MCF 10A (cell line): ENCODE data around the gene ODC1. TPM values are rescaled to one million over a fixed set of nuclear protein-coding genes. Genes with fewer than 3 reads are reported as not detected.

Experiments
- BruUV-seq: library from RNA; stranded (reverse); fragments of 400-500 nt; replicated peaks from 2 replicates; lab custom pipeline; 2021; lab: Mats Ljungman, UMichigan
- CTCF ChIA-PET: fragments of 300-600 bp; sonication (Branson Sonifier 250); formaldehyde crosslinking; extraction: SDS; loops from one replicate; lab custom pipeline; 2021; ENCODE audit warnings: antibody characterized with exemption, inconsistent platforms; lab: Yijun Ruan, JAX
- POLR2A ChIA-PET: fragments of 300-600, 350-650 bp; sonication (Branson Sonifier 250); formaldehyde crosslinking; extraction: SDS; loops from one replicate; lab custom pipeline; 2020; ENCODE audit warnings: antibody characterized with exemption, inconsistent platforms; lab: Yijun Ruan, JAX
- DNase-seq: peaks from one replicate; pipeline ENCODE4 v3.0.0-alpha.2; 2018; ENCODE audit not compliant: unreplicated experiment
- H3K27ac Mint-ChIP-seq: one replicate; pipeline ENCODE4 v1.8.0; 2022; ENCODE audit warnings: mild to moderate bottlenecking, low read depth, mixed read lengths; ENCODE audit not compliant: unreplicated experiment
- H3K27me3 Mint-ChIP-seq: one replicate; pipeline ENCODE4 v1.8.0; 2022; ENCODE audit warnings: mixed read lengths; ENCODE audit not compliant: insufficient read depth, unreplicated experiment
- H3K36me3 Mint-ChIP-seq: one replicate; pipeline ENCODE4 v1.8.0; 2022; ENCODE audit warnings: mild to moderate bottlenecking, moderate library complexity, mixed read lengths; ENCODE audit not compliant: insufficient read depth, unreplicated experiment
- H3K4me1 Mint-ChIP-seq: one replicate; pipeline ENCODE4 v1.8.0; 2022; ENCODE audit warnings: mixed read lengths; ENCODE audit not compliant: insufficient read depth, unreplicated experiment
- H3K4me3 Mint-ChIP-seq: one replicate; pipeline ENCODE4 v1.8.0; 2022; ENCODE audit warnings: mild to moderate bottlenecking, moderate library complexity, mixed read lengths; ENCODE audit not compliant: unreplicated experiment
- H3K9me3 Mint-ChIP-seq: one replicate; pipeline ENCODE4 v1.8.0; 2022; ENCODE audit warnings: mixed read lengths; ENCODE audit not compliant: unreplicated experiment
- intact Hi-C: fragments of 100-400 bp; cut with micrococcal nuclease; formaldehyde crosslinking; loops from 2 replicates; pipeline ENCODE4 v1.14.1; 2022
- total RNA-seq: library from RNA; stranded (reverse); gene quantifications from 2 replicates; pipeline ENCODE4 v1.2.3, GENCODE V29; 2022
- TF ChIP-seq, protein P1 (sequence below): fragments of 200-600 bp; IDR thresholded peaks from one replicate; pipeline ENCODE4 v1.8.0; 2022; ENCODE audit warnings: antibody characterized with exemption, mild to moderate bottlenecking; ENCODE audit not compliant: unreplicated experiment

The ODC1 gene
- total RNA-seq, 1 experiment from 2014 or later, result 341 TPM

DNA sequence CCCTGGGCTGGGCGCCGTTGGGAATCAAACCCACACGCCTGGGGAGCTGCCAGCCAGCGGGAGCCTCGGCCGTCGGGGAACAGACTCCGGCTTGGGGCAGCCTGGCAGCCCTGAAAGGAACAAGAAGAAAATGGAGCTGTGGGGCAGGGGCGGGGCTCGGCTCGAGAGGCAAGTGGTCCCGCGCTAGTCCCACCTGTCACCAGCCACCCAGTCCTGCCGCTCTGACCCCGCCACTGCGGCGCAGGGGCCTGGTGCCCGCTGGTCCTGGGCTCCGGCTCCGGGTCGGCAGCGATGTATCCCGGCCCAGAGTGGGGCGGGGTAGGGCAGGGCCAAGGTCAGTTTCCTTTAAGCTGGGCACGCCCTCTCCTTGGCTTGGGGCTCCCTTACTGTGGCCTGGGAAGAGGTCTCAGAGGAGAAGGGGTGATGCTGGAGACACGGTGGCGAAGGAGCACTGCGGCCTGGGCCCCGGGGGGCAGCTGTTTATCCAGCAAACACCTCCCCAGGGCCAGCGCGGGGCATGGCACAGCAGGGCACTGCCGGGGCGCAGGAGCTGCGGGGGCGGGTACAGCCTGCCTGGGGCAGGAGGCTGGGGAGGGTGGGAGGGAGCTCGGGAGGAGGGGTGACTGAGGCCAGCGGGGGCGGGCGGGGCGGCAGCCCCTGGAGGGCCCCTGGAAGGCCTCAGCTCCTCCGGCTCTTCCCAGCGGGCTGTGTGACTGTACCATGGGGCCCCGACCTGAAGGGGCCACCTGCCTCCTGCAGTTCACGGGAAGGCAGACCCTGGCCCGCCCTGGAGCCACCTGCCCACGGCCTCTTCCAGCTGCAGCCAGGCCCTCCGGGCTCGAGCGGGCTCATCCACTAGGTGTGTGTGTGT lies 15.6 kb downstream of the ODC1 start:
- ChIA-PET POLR2A (no interaction called here), CTCF (interaction anchor here (1.2 to 5.6 kb wide), 4 partner anchors 24 to 362 kb away, joined by 5 to 141 read pairs (median 50); partner anchors contain the start of gene RRM2)
- no peak for DNase-seq
- Mint-ChIP-seq H3K36me3 (peaks cover 9% of the 10 kb centered on the region), H3K9me3 (no peaks in the 10 kb centered on the region), H3K27me3 (no peaks in the 10 kb centered on the region), H3K4me3 (no peak overlapping the region), H3K4me1 (no peaks in the 10 kb centered on the region), H3K27ac (no peak overlapping the region)
- TF ChIP-seq, protein P1, sequence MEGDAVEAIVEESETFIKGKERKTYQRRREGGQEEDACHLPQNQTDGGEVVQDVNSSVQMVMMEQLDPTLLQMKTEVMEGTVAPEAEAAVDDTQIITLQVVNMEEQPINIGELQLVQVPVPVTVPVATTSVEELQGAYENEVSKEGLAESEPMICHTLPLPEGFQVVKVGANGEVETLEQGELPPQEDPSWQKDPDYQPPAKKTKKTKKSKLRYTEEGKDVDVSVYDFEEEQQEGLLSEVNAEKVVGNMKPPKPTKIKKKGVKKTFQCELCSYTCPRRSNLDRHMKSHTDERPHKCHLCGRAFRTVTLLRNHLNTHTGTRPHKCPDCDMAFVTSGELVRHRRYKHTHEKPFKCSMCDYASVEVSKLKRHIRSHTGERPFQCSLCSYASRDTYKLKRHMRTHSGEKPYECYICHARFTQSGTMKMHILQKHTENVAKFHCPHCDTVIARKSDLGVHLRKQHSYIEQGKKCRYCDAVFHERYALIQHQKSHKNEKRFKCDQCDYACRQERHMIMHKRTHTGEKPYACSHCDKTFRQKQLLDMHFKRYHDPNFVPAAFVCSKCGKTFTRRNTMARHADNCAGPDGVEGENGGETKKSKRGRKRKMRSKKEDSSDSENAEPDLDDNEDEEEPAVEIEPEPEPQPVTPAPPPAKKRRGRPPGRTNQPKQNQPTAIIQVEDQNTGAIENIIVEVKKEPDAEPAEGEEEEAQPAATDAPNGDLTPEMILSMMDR, result no peak
- intact Hi-C loops, result no loop called here
- BruUV-seq, result no TSS peak

DNA sequence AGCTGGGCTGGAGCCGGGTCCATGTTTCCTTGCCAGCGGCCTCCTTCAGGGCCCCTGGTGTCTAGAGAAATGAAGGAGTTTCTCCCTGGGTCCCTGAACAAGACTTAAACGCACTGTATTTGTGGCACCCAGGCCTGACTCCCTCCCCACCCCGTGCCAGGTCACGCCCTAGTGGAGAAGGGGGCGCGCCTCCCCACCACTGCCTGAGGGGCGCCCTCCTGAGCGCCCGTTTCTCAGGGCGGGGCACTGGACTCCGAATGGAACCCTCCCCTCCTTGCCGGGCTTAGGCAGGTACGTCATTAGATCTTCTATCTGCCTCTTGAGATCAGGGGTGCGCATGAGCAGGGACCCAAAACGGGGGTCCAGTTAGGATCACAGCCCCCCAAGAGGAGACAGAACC lies 16.3 kb downstream of the ODC1 start:
- POLR2A ChIA-PET, result interaction anchor here (0.6 kb wide), 1 partner anchor 292 kb away, joined by 3 read pairs; no protein-coding TSS in a partner anchor
- BruUV-seq, result no TSS peak
- H3K4me3 Mint-ChIP-seq, result no peak overlapping the region

DNA sequence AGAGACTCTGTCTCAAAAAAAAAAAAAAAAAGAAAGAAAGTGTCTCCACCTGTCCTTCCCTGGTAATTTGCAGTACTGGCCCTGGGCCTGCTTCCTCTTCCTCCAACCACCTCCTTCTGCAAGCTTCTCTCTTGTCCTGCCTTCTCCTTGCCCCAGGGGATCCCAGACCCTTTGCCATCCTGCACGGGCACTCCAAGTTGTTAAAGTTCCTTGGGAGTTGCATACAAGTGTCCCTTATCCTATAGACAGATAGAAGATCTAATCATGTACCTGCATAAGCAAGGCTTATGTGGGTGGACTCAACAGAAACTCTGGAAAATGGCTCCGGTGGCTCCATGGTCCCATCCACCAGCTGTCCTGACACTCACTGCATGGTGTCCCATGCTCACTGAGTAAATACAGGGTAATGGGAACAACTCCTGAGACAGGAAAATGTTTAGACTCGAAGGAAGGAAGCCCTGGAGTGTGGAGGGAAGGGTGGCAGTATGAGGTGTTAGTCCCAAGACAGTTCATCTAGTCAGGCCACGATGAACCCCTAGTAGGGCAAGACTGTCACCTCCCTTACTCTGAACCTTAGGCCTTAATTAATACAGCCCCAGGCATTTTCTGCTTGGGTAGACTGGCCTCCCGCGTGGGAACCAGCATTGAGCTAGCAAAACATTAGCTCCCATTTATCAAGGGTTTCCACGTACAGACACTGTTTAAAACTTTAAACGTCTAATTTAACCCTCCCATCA lies 17.1 kb downstream of the ODC1 start:
- POLR2A ChIA-PET, result interaction anchor here (0.6 to 1.3 kb wide), 2 partner anchors 291 to 307 kb away, joined by 3 to 5 read pairs; no protein-coding TSS in a partner anchor
- CTCF ChIA-PET, result interaction anchor here (0.6 to 2.7 kb wide), 7 partner anchors 14 to 359 kb away, joined by 3 to 15 read pairs (median 4); no protein-coding TSS in a partner anchor
- no TSS peak for BruUV-seq
- no peaks in the 10 kb centered on the region for H3K27me3 Mint-ChIP-seq
- H3K36me3 Mint-ChIP-seq, result peaks cover 15% of the 10 kb centered on the region
- no peak overlapping the region for H3K27ac Mint-ChIP-seq
- no peak overlapping the region for H3K4me3 Mint-ChIP-seq
- TF ChIP-seq, protein P1, result no peak
- intact Hi-C loops, result no loop called here
- DNase-seq, result no peak
- H3K4me1 Mint-ChIP-seq, result no peaks in the 10 kb centered on the region
- no peaks in the 10 kb centered on the region for H3K9me3 Mint-ChIP-seq

More for the DNA sequence above, 16.3 kb downstream of the ODC1 start:
- no peak overlapping the region for H3K27ac Mint-ChIP-seq
- intact Hi-C loops, result no loop called here
- TF ChIP-seq, protein P1, result no peak
- no peaks in the 10 kb centered on the region for H3K9me3 Mint-ChIP-seq
- H3K4me1 Mint-ChIP-seq, result no peaks in the 10 kb centered on the region
- peaks cover 13% of the 10 kb centered on the region for H3K36me3 Mint-ChIP-seq
- H3K27me3 Mint-ChIP-seq, result no peaks in the 10 kb centered on the region
- DNase-seq, result no peak
- CTCF ChIA-PET, result interaction anchor here (0.6 to 2.7 kb wide), 6 partner anchors 23 to 359 kb away, joined by 3 to 15 read pairs (median 8); no protein-coding TSS in a partner anchor

DNA sequence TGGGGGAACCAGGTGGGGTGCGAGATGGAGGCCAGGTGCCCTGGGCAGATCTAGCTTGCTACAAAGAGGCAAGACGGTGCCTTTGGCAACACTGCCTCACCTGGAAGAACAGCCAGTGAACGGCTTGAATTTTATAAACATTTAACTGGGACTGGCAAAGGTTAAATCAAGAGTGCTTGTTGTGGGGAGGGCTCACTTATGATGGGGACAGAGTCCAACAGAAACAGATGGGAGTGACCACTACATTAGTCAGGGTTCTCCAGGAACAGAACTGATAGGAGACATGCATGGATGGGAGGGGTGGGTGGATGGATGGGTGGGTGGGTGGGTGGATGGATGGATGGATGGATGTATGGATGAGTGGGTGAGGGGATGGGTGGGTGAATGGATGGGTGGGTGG lies 19.2 kb downstream of the ODC1 start:
- CTCF ChIA-PET, result interaction anchor here (1.2 to 1.4 kb wide), 2 partner anchors 20 to 356 kb away, joined by 5 to 9 read pairs; no protein-coding TSS in a partner anchor
- no peaks in the 10 kb centered on the region for H3K9me3 Mint-ChIP-seq
- no peak overlapping the region for H3K4me3 Mint-ChIP-seq
- POLR2A ChIA-PET, result interaction anchor here (0.7 kb wide), 1 partner anchor 18 kb away, joined by 3 read pairs; no protein-coding TSS in a partner anchor
- H3K4me1 Mint-ChIP-seq, result no peaks in the 10 kb centered on the region
- H3K27me3 Mint-ChIP-seq, result no peaks in the 10 kb centered on the region
- intact Hi-C loops, result no loop called here
- no TSS peak for BruUV-seq
- TF ChIP-seq, protein P1, result no peak
- H3K36me3 Mint-ChIP-seq, result peaks cover 12% of the 10 kb centered on the region
- no peak for DNase-seq
- no peak overlapping the region for H3K27ac Mint-ChIP-seq
